GM21528 (cell line): ENCODE data around the gene TSPAN3.

ENCODE experiments used
- ATAC-seq: cut with Tn5 transposase; IDR thresholded peaks from one replicate; pipeline ENCODE4 v1.9.1; 2021; ENCODE audit warnings: mild to moderate bottlenecking, moderate library complexity; ENCODE audit not compliant: unreplicated experiment, low FRiP score

Gene TSPAN3

GRCh38 chr15:77057685-77058084 is 13.2 kb downstream of the TSPAN3 start:
- ATAC-seq, result no peak

GRCh38 chr15:77057072-77057471 is 13.8 kb downstream of the TSPAN3 start:
- ATAC-seq, result no peak

- ATAC-seq, result no peak
Observed at GRCh38 chr15:77053709-77054108, 17.2 kb downstream of the TSPAN3 start.

- no peak for ATAC-seq
Observed at GRCh38 chr15:77052556-77052955, 18.4 kb downstream of the TSPAN3 start.

GRCh38 chr15:77048135-77048876 is 22.6 kb downstream of the TSPAN3 start:
- ATAC-seq, result no peak

- ATAC-seq, result no peak
Observed at GRCh38 chr15:77046704-77047412, 24.1 kb downstream of the TSPAN3 start.

GRCh38 chr15:77045985-77046384 is 24.9 kb downstream of the TSPAN3 start:
- no peak for ATAC-seq

GRCh38 chr15:77044228-77045042 is 26.5 kb downstream of the TSPAN3 start:
- ATAC-seq, result no peak

- no peak for ATAC-seq
Observed at GRCh38 chr15:77042955-77043920, 27.7 kb downstream of the TSPAN3 start.

- ATAC-seq, result no peak
Observed at GRCh38 chr15:77042245-77042919, 28.5 kb downstream of the TSPAN3 start.

- ATAC-seq, result no peak
Observed at GRCh38 chr15:77040673-77041072, 30.2 kb downstream of the TSPAN3 start.

- ATAC-seq, result no peak
Observed at GRCh38 chr15:77039848-77040247, 31.1 kb downstream of the TSPAN3 start.

- ATAC-seq, result no peak
Observed at GRCh38 chr15:77039217-77039533, 31.7 kb downstream of the TSPAN3 start.

- no peak for ATAC-seq
Observed at GRCh38 chr15:77038312-77039216, 32.3 kb downstream of the TSPAN3 start.

- ATAC-seq, result no peak
Observed at GRCh38 chr15:77037388-77038209, 33.3 kb downstream of the TSPAN3 start.

- ATAC-seq, result no peak
Observed at GRCh38 chr15:77036537-77037387, 34.1 kb downstream of the TSPAN3 start.

- ATAC-seq, result no peak
Observed at GRCh38 chr15:77035999-77036471, 34.9 kb downstream of the TSPAN3 start.
